GM12878 (cell line): ENCODE results near the gene FKBP2. TPM values are rescaled to one million over a fixed set of nuclear protein-coding genes. Genes with fewer than 3 reads are reported as not detected.

Experiments
- ATAC-seq: fragments of 200-7000 bp; cut with Tn5 transposase; 3 replicates; pipeline ENCODE4 v1.9.1; 2020; ENCODE audit warnings: mild to moderate bottlenecking, moderate library complexity
- BruUV-seq: library from RNA; stranded (reverse); fragments of 400-500 nt; replicated peaks from 2 replicates; lab custom pipeline; 2021; lab: Mats Ljungman, UMichigan
- CTCF ChIA-PET: fragments of 300-600 bp; sonication (Branson Sonifier 250); formaldehyde crosslinking; extraction: SDS; loops from one replicate; lab custom pipeline; 2021; ENCODE audit warnings: inconsistent platforms; lab: Yijun Ruan, JAX
- POLR2A ChIA-PET: fragments of 350-600 bp; formaldehyde crosslinking; extraction: SDS; loops from one replicate; lab custom pipeline; 2021; ENCODE audit warnings: inconsistent platforms; lab: Charles Lee
- RAD21 ChIA-PET: fragments of 300-600 bp; sonication (Branson Sonifier 250); formaldehyde crosslinking; loops from one replicate; lab custom pipeline; 2023; ENCODE audit warnings: antibody characterized with exemption; ENCODE audit not compliant: unreplicated experiment; lab: Charles Lee
- SMC1A ChIA-PET: fragments of 300-600 bp; sonication (Branson Sonifier 250); formaldehyde crosslinking; loops from one replicate; lab custom pipeline; 2023; ENCODE audit not compliant: unreplicated experiment, uncharacterized antibody; lab: Charles Lee
- DNase-seq: peaks from one replicate; pipeline ENCODE4 v3.0.0-alpha.2; 2011; ENCODE audit warnings: low read depth, low spot score
- FAIRE-seq: peaks from 3 replicates; lab custom pipeline; 2011; peaks lifted over from hg19 to GRCh38; lab: Jason Lieb, UNC
- H2AFZ ChIP-seq: 2 replicates; pipeline ENCODE4 v1.6.0; 2011; ENCODE audit warnings: low read depth, low read length, control low read depth; ENCODE audit not compliant: control insufficient read depth
- H3K27ac ChIP-seq: 2 replicates; pipeline ENCODE4 v1.5.1; 2011; ENCODE audit warnings: control low read depth; ENCODE audit not compliant: control insufficient read depth, insufficient read depth
- H3K27me3 ChIP-seq, 2 experiments: replicated peaks in 1 of 2; 2 replicates each; pipeline versions ENCODE4 v1.6.0 to v1.6.1; 2011; ENCODE audit warnings: low read length in 1 of 2; ENCODE audit not compliant: control insufficient read depth in 2 of 2, insufficient read depth in 2 of 2
- H3K36me3 ChIP-seq, 2 experiments: 2 replicates each; pipeline ENCODE4 v1.5.1; 2011; ENCODE audit warnings: low read length in 1 of 2; ENCODE audit not compliant: control insufficient read depth in 2 of 2, insufficient read depth in 2 of 2
- H3K4me1 ChIP-seq: 2 replicates; pipeline ENCODE4 v1.6.1; 2011; ENCODE audit warnings: mild to moderate bottlenecking, low read length, moderate library complexity, mixed read lengths; ENCODE audit not compliant: control insufficient read depth, insufficient read depth
- H3K4me2 ChIP-seq: 2 replicates; pipeline ENCODE4 v1.6.0; 2011; ENCODE audit warnings: control low read depth; ENCODE audit not compliant: control insufficient read depth, insufficient read depth
- H3K4me3 ChIP-seq: fragments of 200-600 bp; sonication (generic); 2 replicates; pipeline ENCODE4 v1.5.1; 2016
- H3K79me2 ChIP-seq: 2 replicates; pipeline ENCODE4 v1.6.0; 2011; ENCODE audit warnings: low read length; ENCODE audit not compliant: control insufficient read depth, insufficient read depth
- H3K9ac ChIP-seq: 2 replicates; pipeline ENCODE4 v1.8.0; 2011; ENCODE audit warnings: low read length, control low read depth, mixed read lengths; ENCODE audit not compliant: control insufficient read depth, insufficient read depth
- H3K9me3 ChIP-seq: replicated peaks from 3 replicates; pipeline ENCODE4 v1.5.1; 2011; ENCODE audit warnings: mild to moderate bottlenecking, low read length; ENCODE audit not compliant: control insufficient read depth, insufficient read depth
- H4K20me1 ChIP-seq: 2 replicates; pipeline ENCODE4 v1.6.0; 2011; ENCODE audit not compliant: control insufficient read depth, insufficient read depth
- MTA3 ChIP-seq: IDR thresholded peaks from 2 replicates; pipeline ENCODE4 v1.6.1; 2012; ENCODE audit warnings: low read length, inconsistent platforms, borderline replicate concordance
- POLR2A ChIP-seq: IDR thresholded peaks from 2 replicates; pipeline ENCODE4 v1.6.1; 2011; ENCODE audit warnings: low read depth, mild to moderate bottlenecking, low read length
- SPI1 ChIP-seq: IDR thresholded peaks from 2 replicates; pipeline ENCODE4 v1.6.1; 2011; ENCODE audit warnings: low read depth, mild to moderate bottlenecking, low read length, moderate library complexity, borderline replicate concordance; ENCODE audit not compliant: insufficient read depth
- WGBS: methylation state at CpG from one replicate; pipeline ENCODE4 v1.1.6; 2016; ENCODE audit warnings: low lambda C conversion rate; ENCODE audit not compliant: insufficient replicate concordance, insufficient coverage; ENCODE audit errors: missing lambda C conversion rate; 5-methylcytosine and 5-hydroxymethylcytosine counted together
- in situ Hi-C: fragments of 300-500 bp; cut with MboI; formaldehyde crosslinking; loops from 9 replicates; pipeline ENCODE4 v1.14.3; 2018; ENCODE audit warnings: mixed read lengths
- intact Hi-C: fragments of 100-400 bp; cut with micrococcal nuclease; formaldehyde crosslinking; loops from one replicate; pipeline ENCODE4 v1.14.2; 2022; ENCODE audit not compliant: unreplicated experiment
- polyA plus RNA-seq, 11 experiments: library from polyadenylated mRNA; depleted of rRNA in 4 of 11; unstranded in 6 of 11; stranded (reverse) in 5 of 11; fragments of >200 nt; fragmentation: Nextera tagmentation in 4 of 11; fragmentation: Illumina TruSeq in 1 of 11; extraction: Ambion mirVana in 4 of 11; extraction: Trizol in 1 of 11; gene quantifications; 1 replicate in 1 of 11; 2 replicates in 10 of 11; pipeline versions ENCODE4 v1.2.1 to v1.2.3, GENCODE V29; 2011 to 2016; ENCODE audit warnings: inconsistent platforms in 2 of 11, missing spikeins in 2 of 11, low read depth in 1 of 11
- total RNA-seq, 4 experiments: library from RNA; depleted of rRNA in 3 of 4; stranded (reverse); fragments of >200 nt in 3 of 4; fragmentation: Illumina TruSeq in 1 of 4; extraction: Trizol in 1 of 4; gene quantifications; 2 replicates each; pipeline versions ENCODE4 v1.2.1 to v1.2.3, GENCODE V29; 2013 to 2021
- TF ChIP-seq, protein P1 (sequence below): fragments of 450-650 bp; formaldehyde crosslinking; IDR thresholded peaks from 2 replicates; pipeline ENCODE4 v1.4.0; 2020; ENCODE audit warnings: mild to moderate bottlenecking, moderate library complexity

The FKBP2 gene
- total and polyA plus RNA-seq, 10 of the 15 experiments (the other 5 are each of a cell fraction or from before 2014, with no cell fraction given), result 1.8 to 99.7 (median 39.5) TPM

DNA sequence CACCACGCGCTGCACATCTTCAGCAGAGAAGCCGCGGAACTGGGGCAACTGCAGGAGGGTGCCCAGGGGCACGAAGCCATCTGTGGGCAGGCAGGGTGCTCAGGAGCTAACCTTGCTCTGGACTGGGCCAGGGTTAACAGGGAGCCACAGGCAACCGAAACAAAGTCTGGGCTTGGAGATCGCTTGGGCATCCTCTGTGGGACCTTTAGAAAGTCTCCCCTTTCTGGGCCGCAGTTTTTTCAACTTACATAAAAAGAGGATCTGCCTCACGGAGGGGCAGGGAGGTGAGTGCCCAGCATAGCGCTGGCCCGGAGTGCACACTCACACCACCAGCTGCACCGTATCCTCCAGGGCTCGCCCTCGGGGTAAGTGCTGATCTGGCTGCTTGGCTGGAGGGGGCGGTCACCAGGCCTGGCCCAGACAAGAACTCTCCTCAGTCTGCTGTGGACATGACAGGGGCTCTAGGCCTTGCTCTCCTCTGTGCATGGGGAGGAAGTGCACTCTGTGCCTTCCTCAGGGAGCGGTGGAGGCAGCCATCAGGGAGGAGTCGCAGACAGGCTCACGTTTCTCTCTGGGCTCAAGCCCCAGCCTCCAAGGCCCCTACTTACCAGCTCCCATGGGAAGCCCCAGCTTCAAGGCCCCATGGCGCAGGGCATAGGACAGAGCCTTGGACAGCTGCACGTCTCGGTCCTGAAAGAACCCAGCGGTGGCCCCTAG lies 15.8 kb upstream of the FKBP2 start:
- Histone ChIP-seq H3K4me2 (peak overlapping the region; percentile 91), H4K20me1 (no peaks in the 10 kb centered on the region), H3K4me1 (peaks cover 18% of the 10 kb centered on the region), H3K79me2 (peaks cover 34% of the 10 kb centered on the region), H3K36me3 (peaks cover 14 to 17% of the 10 kb centered on the region in 2 experiments), H3K4me3 (peak overlapping the region; percentile 90), H3K27me3 (no peaks in the 10 kb centered on the region), H2AFZ (no peak overlapping the region), H3K9ac (peak overlapping the region; percentile 98), H3K9me3 (no peaks in the 10 kb centered on the region), H3K27ac (peak overlapping the region; percentile 96)
- no peak for FAIRE-seq
- no peak for DNase-seq
- RAD21 ChIA-PET, result interaction anchor here (1.9 to 3.3 kb wide), 2 partner anchors 18 to 76 kb away, joined by 4 to 34 read pairs; partner anchors contain the start of gene FERMT3
- intact Hi-C loops, result no loop called here
- 48% methylated on average over 20 of the region's 22 CpGs for WGBS
- SMC1A ChIA-PET, result interaction anchor here (0.8 to 5.4 kb wide), 3 partner anchors 11 to 43 kb away, joined by 4 to 56 read pairs (median 5); partner anchors contain the start of gene FERMT3
- no TSS peak for BruUV-seq
- POLR2A ChIA-PET, result interaction anchor here (0.5 to 9.7 kb wide), 7 partner anchors 9 to 1368 kb away, joined by 3 to 85 read pairs (median 6); partner anchors contain the start of genes ESRRA, FERMT3, FKBP2 and PPP1R14B
- in situ Hi-C loops, result loop anchor here (25.0 kb wide), 1 partner anchor 1637 kb away; the partner anchor contains the start of genes CFL1, EFEMP2 and MUS81
- peak; percentile 3; the same call in 1 of the 2 replicates for TF ChIP-seq MTA3
- TF ChIP-seq, protein P1, sequence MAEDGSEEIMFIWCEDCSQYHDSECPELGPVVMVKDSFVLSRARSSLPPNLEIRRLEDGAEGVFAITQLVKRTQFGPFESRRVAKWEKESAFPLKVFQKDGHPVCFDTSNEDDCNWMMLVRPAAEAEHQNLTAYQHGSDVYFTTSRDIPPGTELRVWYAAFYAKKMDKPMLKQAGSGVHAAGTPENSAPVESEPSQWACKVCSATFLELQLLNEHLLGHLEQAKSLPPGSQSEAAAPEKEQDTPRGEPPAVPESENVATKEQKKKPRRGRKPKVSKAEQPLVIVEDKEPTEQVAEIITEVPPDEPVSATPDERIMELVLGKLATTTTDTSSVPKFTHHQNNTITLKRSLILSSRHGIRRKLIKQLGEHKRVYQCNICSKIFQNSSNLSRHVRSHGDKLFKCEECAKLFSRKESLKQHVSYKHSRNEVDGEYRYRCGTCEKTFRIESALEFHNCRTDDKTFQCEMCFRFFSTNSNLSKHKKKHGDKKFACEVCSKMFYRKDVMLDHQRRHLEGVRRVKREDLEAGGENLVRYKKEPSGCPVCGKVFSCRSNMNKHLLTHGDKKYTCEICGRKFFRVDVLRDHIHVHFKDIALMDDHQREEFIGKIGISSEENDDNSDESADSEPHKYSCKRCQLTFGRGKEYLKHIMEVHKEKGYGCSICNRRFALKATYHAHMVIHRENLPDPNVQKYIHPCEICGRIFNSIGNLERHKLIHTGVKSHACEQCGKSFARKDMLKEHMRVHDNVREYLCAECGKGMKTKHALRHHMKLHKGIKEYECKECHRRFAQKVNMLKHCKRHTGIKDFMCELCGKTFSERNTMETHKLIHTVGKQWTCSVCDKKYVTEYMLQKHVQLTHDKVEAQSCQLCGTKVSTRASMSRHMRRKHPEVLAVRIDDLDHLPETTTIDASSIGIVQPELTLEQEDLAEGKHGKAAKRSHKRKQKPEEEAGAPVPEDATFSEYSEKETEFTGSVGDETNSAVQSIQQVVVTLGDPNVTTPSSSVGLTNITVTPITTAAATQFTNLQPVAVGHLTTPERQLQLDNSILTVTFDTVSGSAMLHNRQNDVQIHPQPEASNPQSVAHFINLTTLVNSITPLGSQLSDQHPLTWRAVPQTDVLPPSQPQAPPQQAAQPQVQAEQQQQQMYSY (CRISPR knock-in tag), result no peak
- TF ChIP-seq SPI1, result peak; percentile 33; the same call in 1 of the 2 replicates
- peak; percentile 22 for TF ChIP-seq POLR2A
- peak; percentile 1; the same call in 2 of the 3 replicates for ATAC-seq
- CTCF ChIA-PET, result interaction anchor here (0.6 to 5.0 kb wide), 4 partner anchors 18 to 106 kb away, joined by 4 to 59 read pairs (median 8); partner anchors contain the start of gene FERMT3
